B cell (primary cell): Measurements from ENCODE around the gene INTS14. TPM values are rescaled to one million over a fixed set of nuclear protein-coding genes. Genes with fewer than 3 reads are reported as not detected.

Experiments used
- ATAC-seq: fragments of 200-7000 bp; cut with Tn5 transposase; one replicate; pipeline ENCODE4 v1.10.0; 2021; ENCODE audit warnings: low read depth, mild to moderate bottlenecking, moderate number of reproducible peaks, moderate library complexity
- CTCF ChIA-PET: fragments of 350-600 bp; sonication (Branson Sonifier 250); formaldehyde crosslinking; loops from one replicate; lab custom pipeline; 2021; ENCODE audit warnings: antibody characterized with exemption, inconsistent platforms; lab: Charles Lee
- POLR2A ChIA-PET: fragments of 350-600 bp; sonication (Branson Sonifier 250); formaldehyde crosslinking; loops from one replicate; lab custom pipeline; 2021; ENCODE audit warnings: antibody characterized with exemption; lab: Charles Lee
- DNase-seq: peaks from one replicate; pipeline ENCODE4 v3.0.0; 2013
- H2AFZ ChIP-seq: 2 replicates; pipeline ENCODE4 v1.6.1; 2012; ENCODE audit warnings: mild to moderate bottlenecking, low read depth, low read length; ENCODE audit not compliant: insufficient read depth, poor library complexity, severe bottlenecking
- H3K27ac ChIP-seq, 2 donors: 1 replicate in 1 of 2; 2 replicates in 1 of 2; pipeline ENCODE4 v1.5.1; 2012 to 2013; ENCODE audit warnings: low read length in 2 of 2, mild to moderate bottlenecking in 2 of 2, moderate library complexity in 1 of 2
- H3K27me3 ChIP-seq, 4 experiments: fragments of 200-600 bp in 1 of 4; sonication (generic) in 1 of 4; replicated peaks in 1 of 4; 1 replicate in 2 of 4; 2 replicates in 2 of 4; pipeline versions ENCODE4 v1.6.1 to v1.7.0; 2013 to 2016; ENCODE audit warnings: low read length in 3 of 4, mild to moderate bottlenecking in 2 of 4, mixed read lengths in 1 of 4, moderate library complexity in 1 of 4; ENCODE audit not compliant: insufficient read depth in 4 of 4, control insufficient read depth in 3 of 4; ENCODE audit errors: control extremely low read depth in 1 of 4
- H3K36me3 ChIP-seq, 2 experiments: replicated peaks in 1 of 2; 1 replicate in 1 of 2; 2 replicates in 1 of 2; pipeline versions ENCODE4 v1.6.1 to v1.7.1; 2013; ENCODE audit warnings: low read length in 1 of 2; ENCODE audit not compliant: insufficient read depth in 2 of 2, control insufficient read depth in 1 of 2; ENCODE audit errors: control extremely low read depth in 1 of 2, extremely low read depth in 1 of 2
- H3K4me1 ChIP-seq, 2 donors: fragments of 200-600 bp in 1 of 2; sonication (generic) in 1 of 2; 1 replicate in 1 of 2; 2 replicates in 1 of 2; pipeline versions ENCODE4 v1.5.1 to v1.6.1; 2013 to 2017; ENCODE audit warnings: low read length in 2 of 2; ENCODE audit not compliant: control insufficient read depth in 2 of 2, insufficient read depth in 2 of 2
- H3K4me2 ChIP-seq: replicated peaks from 2 replicates; pipeline ENCODE3; 2012; ENCODE audit warnings: mild to moderate bottlenecking, low read depth, low read length; ENCODE audit not compliant: poor library complexity, severe bottlenecking
- H3K4me3 ChIP-seq, 5 experiments: fragments of 200-600 bp in 1 of 5; sonication (generic) in 1 of 5; 1 replicate in 3 of 5; 2 replicates in 2 of 5; pipeline versions ENCODE4 v1.5.1 to v1.7.0; 2011 to 2016; ENCODE audit warnings: low read length in 4 of 5, mild to moderate bottlenecking in 4 of 5, low read depth in 2 of 5, control low read depth in 1 of 5, moderate library complexity in 1 of 5; ENCODE audit not compliant: insufficient read depth in 1 of 5; ENCODE audit errors: control extremely low read depth in 1 of 5, extremely low read depth in 1 of 5
- H3K79me2 ChIP-seq: fragments of 200-600 bp; sonication (generic); one replicate; pipeline ENCODE4 v1.6.0; 2016; ENCODE audit warnings: low read length; ENCODE audit not compliant: control insufficient read depth, insufficient read depth
- H3K9ac ChIP-seq: fragments of 200-600 bp; sonication (generic); 2 replicates; pipeline ENCODE4 v1.6.1; 2017; ENCODE audit warnings: mild to moderate bottlenecking, low read length, moderate library complexity
- H3K9me3 ChIP-seq, 3 donors: one replicate each; pipeline versions ENCODE4 v1.6.1 to v1.7.1; 2013; ENCODE audit warnings: low read length in 2 of 3; ENCODE audit not compliant: control insufficient read depth in 2 of 3, insufficient read depth in 1 of 3; ENCODE audit errors: control extremely low read depth in 1 of 3
- H4K20me1 ChIP-seq: 2 replicates; pipeline ENCODE4 v1.6.0; 2012; ENCODE audit warnings: mild to moderate bottlenecking, low read length; ENCODE audit not compliant: insufficient read depth, control insufficient read depth, poor library complexity, severe bottlenecking
- H3K27ac Mint-ChIP-seq: one replicate; pipeline ENCODE4 v1.8.0; 2021; ENCODE audit warnings: mixed read lengths
- H3K27me3 Mint-ChIP-seq: one replicate; pipeline ENCODE4 v1.8.0; 2021; ENCODE audit warnings: mixed read lengths
- H3K4me1 Mint-ChIP-seq: one replicate; pipeline ENCODE4 v1.8.0; 2021; ENCODE audit warnings: mixed read lengths
- H3K4me3 Mint-ChIP-seq: one replicate; pipeline ENCODE4 v1.8.0; 2021; ENCODE audit warnings: mixed read lengths
- H3K9me3 Mint-ChIP-seq: one replicate; pipeline ENCODE4 v1.8.0; 2022; ENCODE audit warnings: mixed read lengths; ENCODE audit not compliant: insufficient read depth
- CTCF ChIP-seq: fragments of 200-600 bp; IDR thresholded peaks from one replicate; pipeline ENCODE4 v1.8.0; 2022; ENCODE audit warnings: antibody characterized with exemption, mild to moderate bottlenecking
- EZH2 ChIP-seq: IDR thresholded peaks from 2 replicates; pipeline ENCODE4 v1.6.1; 2012; ENCODE audit warnings: borderline replicate concordance, low read depth, mild to moderate bottlenecking, moderate library complexity, low read length; ENCODE audit not compliant: insufficient read depth, poor library complexity, severe bottlenecking
- WGBS: methylation state at CpG from one replicate; pipeline ENCODE4 v1.1.5; 2013; ENCODE audit warnings: missing lambda C conversion rate; ENCODE audit not compliant: insufficient coverage; 5-methylcytosine and 5-hydroxymethylcytosine counted together
- intact Hi-C: fragments of 100-400 bp; cut with micrococcal nuclease; formaldehyde crosslinking; loops from one replicate; pipeline ENCODE4 v1.10.0; 2022
- polyA plus RNA-seq: library from polyadenylated mRNA; depleted of rRNA; stranded (reverse); fragments of >200 nt; gene quantifications from 2 replicates; pipeline ENCODE4 v1.2.3, GENCODE V29; 2012
- total RNA-seq, 2 donors: library from RNA; stranded (reverse); fragments of 120-200 nt in 1 of 2; gene quantifications; 1 replicate in 1 of 2; 2 replicates in 1 of 2; pipeline versions ENCODE4 v1.2.3 to v1.2.4, GENCODE V29; 2013 to 2022

INTS14 gene
- total and polyA plus RNA-seq, 2 donors (not counting 1 experiment from before 2014, with no cell fraction given): 19.3 to 39.0 TPM

GRCh38 chr15:65630760-65631159 is 19.8 kb upstream of the INTS14 start:
- POLR2A ChIA-PET: interaction anchor here (0.6 kb wide), 1 partner anchor 159 kb away, joined by 5 read pairs; no protein-coding TSS in a partner anchor

More at GRCh38 chr15:65630760-65631159, 19.8 kb upstream of the INTS14 start:
- 61% methylated on average over 4 of the region's 5 CpGs for WGBS
- DNase-seq (no peak), ATAC-seq (peak; percentile 54)
- intact Hi-C loops: no loop called here
- H3K27me3 Mint-ChIP-seq: no peaks in the 10 kb centered on the region
- CTCF ChIA-PET: interaction anchor here (0.9 to 2.9 kb wide), 3 partner anchors 8 to 227 kb away, joined by 3 to 14 read pairs (median 4); partner anchors contain the start of gene INTS14
- no peak overlapping the region for H3K9ac ChIP-seq
- no peaks in the 10 kb centered on the region for H3K79me2 ChIP-seq
- peaks cover 0 to 2% (median 0%) of the 10 kb centered on the region in 3 donors for H3K9me3 ChIP-seq
- H3K36me3 ChIP-seq: peaks cover 0 to 3% of the 10 kb centered on the region in 2 experiments
- no peak overlapping the region for H3K27ac Mint-ChIP-seq
- no peak overlapping the region for H3K4me3 ChIP-seq
- no peaks in the 10 kb centered on the region for H3K9me3 Mint-ChIP-seq
- H3K27me3 ChIP-seq: no peaks in the 10 kb centered on the region
- no peak overlapping the region for H2AFZ ChIP-seq
- peaks cover 8 to 10% of the 10 kb centered on the region in 2 donors for H3K4me1 ChIP-seq
- TF ChIP-seq EZH2: no peak
- no peak for TF ChIP-seq CTCF
- H4K20me1 ChIP-seq: no peaks in the 10 kb centered on the region
- H3K27ac ChIP-seq: no peak overlapping the region
- peaks cover 13% of the 10 kb centered on the region for H3K4me1 Mint-ChIP-seq
- H3K4me2 ChIP-seq: no peak overlapping the region
- no peak overlapping the region for H3K4me3 Mint-ChIP-seq
